Activated CD8-positive, alpha-beta T cell treated with anti-CD3 and anti-CD28 coated beads for 36 hours (primary cell): ENCODE measurements around the gene ACKR2. TPM values are rescaled to one million over a fixed set of nuclear protein-coding genes. Genes with fewer than 3 reads are reported as not detected.

Source experiments
- ATAC-seq: fragments of 200-7000 bp; cut with Tn5 transposase; one replicate; pipeline ENCODE4 v1.10.0; 2021; ENCODE audit warnings: mild to moderate bottlenecking, moderate library complexity
- CTCF ChIA-PET: fragments of 350-600 bp; sonication (Branson Sonifier 250); formaldehyde crosslinking; loops from one replicate; lab custom pipeline; 2021; ENCODE audit warnings: antibody characterized with exemption; lab: Charles Lee
- POLR2A ChIA-PET: fragments of 350-600 bp; sonication (Branson Sonifier 250); formaldehyde crosslinking; loops from one replicate; lab custom pipeline; 2021; ENCODE audit warnings: antibody characterized with exemption; lab: Charles Lee
- DNase-seq: peaks from one replicate; pipeline ENCODE4 v3.0.0-alpha.2; 2020
- H3K27ac Mint-ChIP-seq: one replicate; pipeline ENCODE4 v1.8.0; 2021; ENCODE audit warnings: mild to moderate bottlenecking, mixed read lengths
- H3K27me3 Mint-ChIP-seq: one replicate; pipeline ENCODE4 v1.8.0; 2021; ENCODE audit warnings: mixed read lengths
- H3K36me3 Mint-ChIP-seq: one replicate; pipeline ENCODE4 v1.8.0; 2021; ENCODE audit warnings: low read depth, mixed read lengths
- H3K4me1 Mint-ChIP-seq: one replicate; pipeline ENCODE4 v1.8.0; 2021; ENCODE audit warnings: low read depth, mixed read lengths
- H3K4me3 Mint-ChIP-seq: one replicate; pipeline ENCODE4 v1.8.0; 2021; ENCODE audit warnings: mild to moderate bottlenecking, moderate library complexity, mixed read lengths
- H3K9me3 Mint-ChIP-seq: one replicate; pipeline ENCODE4 v1.8.0; 2021; ENCODE audit warnings: mixed read lengths
- intact Hi-C: fragments of 100-400 bp; cut with micrococcal nuclease; formaldehyde crosslinking; loops from one replicate; pipeline ENCODE4 v1.10.0; 2022
- total RNA-seq, 2 experiments: library from RNA; stranded (reverse); gene quantifications; one replicate each; pipeline ENCODE4 v1.2.3, GENCODE V29; 2021
- TF ChIP-seq, protein P1 (sequence below): fragments of 200-600 bp; IDR thresholded peaks from one replicate; pipeline ENCODE4 v1.8.0; 2022; ENCODE audit warnings: antibody characterized with exemption, mild to moderate bottlenecking

Gene ACKR2
- total RNA-seq, 2 experiments from 2014 or later: 1.2 to 1.4 TPM

DNA sequence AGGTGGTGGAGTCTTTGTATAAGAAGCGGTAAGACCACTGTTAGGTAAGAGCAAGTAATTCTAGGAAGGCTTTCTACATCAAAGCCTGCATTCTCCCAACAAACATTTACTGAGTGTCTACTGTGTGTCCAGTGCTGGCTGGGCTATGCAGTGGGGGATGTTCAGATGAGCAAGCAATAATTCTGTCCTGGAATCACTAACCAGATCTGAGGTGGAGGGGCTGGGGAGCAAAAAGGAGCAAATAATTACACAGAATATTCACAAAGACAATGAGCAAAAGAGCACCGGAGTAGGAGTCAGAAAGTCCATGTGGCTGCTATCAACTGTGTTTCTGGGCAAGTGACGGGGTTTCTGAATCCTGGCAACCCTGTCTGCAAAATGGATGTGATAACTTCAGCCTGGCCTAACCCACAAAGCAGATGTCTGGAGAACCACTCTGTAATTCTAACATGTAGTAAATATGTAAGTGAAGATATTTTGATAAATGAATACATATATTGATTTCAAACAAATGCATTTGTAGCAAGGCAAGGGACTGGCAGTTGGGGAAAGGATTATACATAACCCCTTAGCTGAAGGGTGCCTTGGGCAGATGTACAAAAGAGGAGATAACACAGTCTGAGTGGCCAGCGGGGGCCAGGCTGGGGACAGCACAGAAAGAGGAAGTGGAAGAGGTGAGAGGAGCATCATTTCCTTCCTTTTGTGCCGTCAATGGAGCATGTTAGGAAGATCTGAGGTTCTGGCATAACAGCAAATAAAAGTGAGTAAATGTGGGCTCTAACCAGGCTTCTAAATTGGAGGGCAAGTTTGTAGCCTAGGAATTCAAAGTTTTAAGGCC is 37.7 kb downstream of the ACKR2 start:
- CTCF ChIA-PET: no interaction called here
- TF ChIP-seq, protein P1, sequence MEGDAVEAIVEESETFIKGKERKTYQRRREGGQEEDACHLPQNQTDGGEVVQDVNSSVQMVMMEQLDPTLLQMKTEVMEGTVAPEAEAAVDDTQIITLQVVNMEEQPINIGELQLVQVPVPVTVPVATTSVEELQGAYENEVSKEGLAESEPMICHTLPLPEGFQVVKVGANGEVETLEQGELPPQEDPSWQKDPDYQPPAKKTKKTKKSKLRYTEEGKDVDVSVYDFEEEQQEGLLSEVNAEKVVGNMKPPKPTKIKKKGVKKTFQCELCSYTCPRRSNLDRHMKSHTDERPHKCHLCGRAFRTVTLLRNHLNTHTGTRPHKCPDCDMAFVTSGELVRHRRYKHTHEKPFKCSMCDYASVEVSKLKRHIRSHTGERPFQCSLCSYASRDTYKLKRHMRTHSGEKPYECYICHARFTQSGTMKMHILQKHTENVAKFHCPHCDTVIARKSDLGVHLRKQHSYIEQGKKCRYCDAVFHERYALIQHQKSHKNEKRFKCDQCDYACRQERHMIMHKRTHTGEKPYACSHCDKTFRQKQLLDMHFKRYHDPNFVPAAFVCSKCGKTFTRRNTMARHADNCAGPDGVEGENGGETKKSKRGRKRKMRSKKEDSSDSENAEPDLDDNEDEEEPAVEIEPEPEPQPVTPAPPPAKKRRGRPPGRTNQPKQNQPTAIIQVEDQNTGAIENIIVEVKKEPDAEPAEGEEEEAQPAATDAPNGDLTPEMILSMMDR: no peak
- peak overlapping the region; percentile 40 for H3K4me3 Mint-ChIP-seq
- intact Hi-C loops: no loop called here
- DNase-seq (peak; percentile 43), ATAC-seq (peak; percentile 80)
- H3K27me3 Mint-ChIP-seq: no peaks in the 10 kb centered on the region
- peak overlapping the region; percentile 81 for H3K27ac Mint-ChIP-seq
- H3K9me3 Mint-ChIP-seq: no peaks in the 10 kb centered on the region
- peaks cover 15% of the 10 kb centered on the region for H3K4me1 Mint-ChIP-seq
- H3K36me3 Mint-ChIP-seq: no peaks in the 10 kb centered on the region
- POLR2A ChIA-PET: interaction anchor here (0.7 to 0.8 kb wide), 2 partner anchors 37 to 140 kb away, joined by 3 read pairs; no protein-coding TSS in a partner anchor

DNA sequence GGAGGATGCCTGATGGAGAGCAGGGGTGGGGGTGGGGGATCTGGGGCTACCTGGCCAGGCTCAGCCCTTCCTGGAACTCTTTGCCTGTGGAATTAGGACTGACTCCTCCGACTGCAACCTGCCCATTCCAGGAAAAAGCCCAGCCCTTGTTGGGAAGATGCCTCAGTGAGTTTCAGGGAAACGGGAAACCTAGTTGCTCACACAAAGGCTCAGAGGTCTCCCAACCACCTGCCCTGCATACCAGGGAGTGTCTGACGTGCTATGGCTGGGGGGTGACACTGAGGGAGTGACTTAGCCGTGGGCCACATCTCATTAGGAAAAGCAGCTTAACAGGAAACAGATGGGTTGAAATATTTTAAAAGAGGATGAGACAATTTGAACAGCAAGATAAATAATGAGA is 38.5 kb downstream of the ACKR2 start:
- ATAC-seq (no peak), DNase-seq (no peak)
- peak overlapping the region; percentile 81 for H3K27ac Mint-ChIP-seq
- no peaks in the 10 kb centered on the region for H3K36me3 Mint-ChIP-seq
- H3K4me1 Mint-ChIP-seq: peaks cover 15% of the 10 kb centered on the region
- intact Hi-C loops: no loop called here
- H3K4me3 Mint-ChIP-seq: no peak overlapping the region
- H3K27me3 Mint-ChIP-seq: no peaks in the 10 kb centered on the region
- TF ChIP-seq, protein P1: no peak
- POLR2A ChIA-PET: interaction anchor here (0.7 to 0.8 kb wide), 2 partner anchors 12 to 36 kb away, joined by 3 to 5 read pairs; no protein-coding TSS in a partner anchor
- H3K9me3 Mint-ChIP-seq: no peaks in the 10 kb centered on the region
- CTCF ChIA-PET: no interaction called here

DNA sequence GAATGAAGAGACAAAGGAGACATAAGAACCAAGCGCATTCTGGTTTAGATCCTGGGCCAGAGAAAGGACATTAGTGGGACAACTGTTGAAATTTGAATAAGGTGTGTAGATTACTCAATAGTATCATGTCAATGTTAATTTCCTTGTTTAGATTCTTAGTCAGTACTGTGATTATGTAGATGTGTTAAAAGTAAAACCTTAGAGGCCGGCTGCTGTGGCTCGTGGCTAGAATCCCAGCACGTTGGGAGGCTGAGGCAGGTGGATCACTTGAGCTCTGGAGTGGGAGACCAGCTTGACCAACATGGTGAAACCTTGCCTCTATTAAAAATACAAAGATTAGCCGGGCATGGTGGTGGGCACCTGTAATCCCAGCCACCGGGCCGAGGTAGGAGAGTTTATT is 39.8 kb downstream of the ACKR2 start:
- DNase-seq (no peak), ATAC-seq (no peak)
- Mint-ChIP-seq H3K27ac (no peak overlapping the region), H3K9me3 (no peaks in the 10 kb centered on the region), H3K36me3 (no peaks in the 10 kb centered on the region), H3K4me3 (no peak overlapping the region), H3K4me1 (peaks cover 15% of the 10 kb centered on the region), H3K27me3 (no peaks in the 10 kb centered on the region)
- POLR2A ChIA-PET: no interaction called here
- intact Hi-C loops: no loop called here
- TF ChIP-seq, protein P1: no peak
- CTCF ChIA-PET: no interaction called here

DNA sequence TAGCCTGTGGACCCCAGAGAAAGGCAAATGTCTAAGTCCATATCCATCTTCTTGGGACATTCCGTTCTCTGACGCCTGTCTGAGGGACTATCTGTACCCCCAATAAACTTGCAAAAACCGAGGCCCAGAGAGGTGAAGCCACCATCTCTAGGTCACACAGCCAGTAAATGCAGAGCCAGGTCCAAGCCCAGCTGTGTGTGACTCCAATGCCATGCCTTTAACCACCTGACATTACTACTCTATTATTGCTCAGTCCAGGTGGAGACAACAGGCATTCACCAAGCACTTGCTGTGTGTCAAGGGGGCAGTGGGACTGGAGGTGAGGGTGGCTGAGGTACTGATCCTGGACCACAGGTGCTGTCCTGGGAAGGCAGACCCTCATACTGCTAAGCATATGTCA is 41.0 kb downstream of the ACKR2 start:
- POLR2A ChIA-PET: interaction anchor here (0.9 kb wide), 1 partner anchor 45 kb away, joined by 3 read pairs; no protein-coding TSS in a partner anchor
- ATAC-seq (no peak), DNase-seq (no peak)
- TF ChIP-seq, protein P1: no peak
- Mint-ChIP-seq H3K4me1 (peaks cover 15% of the 10 kb centered on the region), H3K36me3 (no peaks in the 10 kb centered on the region), H3K27me3 (peaks cover under 1% of the 10 kb centered on the region), H3K4me3 (no peak overlapping the region), H3K27ac (no peak overlapping the region), H3K9me3 (no peaks in the 10 kb centered on the region)
- CTCF ChIA-PET: interaction anchor here (1.1 to 1.7 kb wide), 3 partner anchors 11 to 106 kb away, joined by 3 to 6 read pairs (median 4); no protein-coding TSS in a partner anchor
- intact Hi-C loops: no loop called here
